ENCODE data around the gene TFAP2D.

Gene TFAP2D

GRCh38 chr6:50791900-50792508 is 78.7 kb downstream of the TFAP2D start:
- Histone ChIP-seq H3K9me3 (ENCODE audit: severe bottlenecking) (no peaks in the 10 kb centered on the region), H3K36me3 (no peaks in the 10 kb centered on the region), H3K4me3 (ENCODE audit: low read depth, low read length) (no peak overlapping the region), H3K27me3 (ENCODE audit: insufficient read depth, low read depth, severe bottlenecking) (peaks cover 7% of the 10 kb centered on the region), H3K27ac (no peak overlapping the region)
- peak; percentile 78 for TF ChIP-seq CTCF (IDR thresholded peaks at IDR 0.05; ENCODE audit: low read depth, low read length)
- peak; percentile 35 for DNase-seq

GRCh38 chr6:50792771-50793170 is 79.4 kb downstream of the TFAP2D start:
- TF ChIP-seq CTCF (IDR thresholded peaks at IDR 0.05; ENCODE audit: low read depth, low read length): no peak
- Histone ChIP-seq H3K27me3 (ENCODE audit: insufficient read depth, low read depth, severe bottlenecking) (peaks cover 7% of the 10 kb centered on the region), H3K27ac (no peak overlapping the region), H3K9me3 (ENCODE audit: severe bottlenecking) (no peaks in the 10 kb centered on the region), H3K4me3 (ENCODE audit: low read depth, low read length) (no peak overlapping the region), H3K36me3 (no peaks in the 10 kb centered on the region)
- no peak for DNase-seq

- Histone ChIP-seq H3K27me3 (ENCODE audit: insufficient read depth, low read depth, severe bottlenecking) (peaks cover 7% of the 10 kb centered on the region), H3K9me3 (ENCODE audit: severe bottlenecking) (no peaks in the 10 kb centered on the region), H3K4me3 (ENCODE audit: low read depth, low read length) (no peak overlapping the region), H3K27ac (no peak overlapping the region), H3K36me3 (no peaks in the 10 kb centered on the region)
- DNase-seq: no peak
- no peak for TF ChIP-seq CTCF (IDR thresholded peaks at IDR 0.05; ENCODE audit: low read depth, low read length)
Measured at GRCh38 chr6:50795574-50795973, 82.2 kb downstream of the TFAP2D start.

GRCh38 chr6:50804283-50804682 is 91.0 kb downstream of the TFAP2D start:
- Histone ChIP-seq H3K9me3 (ENCODE audit: severe bottlenecking) (no peaks in the 10 kb centered on the region), H3K27me3 (ENCODE audit: insufficient read depth, low read depth, severe bottlenecking) (no peaks in the 10 kb centered on the region), H3K27ac (no peak overlapping the region), H3K36me3 (no peaks in the 10 kb centered on the region), H3K4me3 (ENCODE audit: low read depth, low read length) (no peak overlapping the region)
- TF ChIP-seq CTCF (IDR thresholded peaks at IDR 0.05; ENCODE audit: low read depth, low read length): no peak
- no peak for DNase-seq

- no peak overlapping the region for H3K4me3 ChIP-seq (ENCODE audit: low read depth, low read length)
- H3K27ac ChIP-seq: no peak overlapping the region
- TF ChIP-seq CTCF (IDR thresholded peaks at IDR 0.05; ENCODE audit: low read depth, low read length): no peak
- DNase-seq: no peak
- no peaks in the 10 kb centered on the region for H3K27me3 ChIP-seq (ENCODE audit: insufficient read depth, low read depth, severe bottlenecking)
- H3K9me3 ChIP-seq (ENCODE audit: severe bottlenecking): no peaks in the 10 kb centered on the region
- H3K36me3 ChIP-seq: no peaks in the 10 kb centered on the region
Measured at GRCh38 chr6:50807035-50807434, 93.7 kb downstream of the TFAP2D start.

Measured in WERI-Rb-1 (cell line).